ENCODE results near the gene FAM237A.
A peak's percentile ranks its signal among the peaks of the same experiment; 100 is the strongest.

Gene FAM237A

DNA sequence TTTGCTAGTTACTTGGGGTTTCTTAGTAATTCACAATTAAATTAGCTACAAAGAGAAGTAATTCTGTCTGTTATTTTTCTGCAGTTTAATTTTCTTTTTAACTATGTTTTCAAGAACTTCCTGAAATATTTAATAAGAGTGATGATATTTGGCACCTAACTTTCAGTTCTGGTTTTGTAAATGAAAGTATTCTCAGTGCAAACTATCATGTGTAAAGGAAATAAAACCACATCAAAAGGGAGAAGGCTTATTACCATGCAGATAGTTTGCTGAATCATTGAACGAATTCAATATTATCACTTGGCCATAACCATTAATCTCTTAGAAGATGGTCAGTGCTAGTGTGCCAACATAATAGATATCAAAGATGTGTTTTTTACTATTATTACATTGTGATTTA is 46.7 kb downstream of the FAM237A start:
- DNase-seq (ENCODE audit: low read depth, low spot score), result no peak

- DNase-seq (ENCODE audit: low read depth, low spot score), result no peak
Measured at GRCh38 chr2:206692971-206693370, 50.7 kb downstream of the FAM237A start.

- peak; percentile 34 for DNase-seq (ENCODE audit: low read depth, low spot score)
Measured at GRCh38 chr2:206693399-206694137, 51.3 kb downstream of the FAM237A start.

GRCh38 chr2:206696910-206697309 is 54.6 kb downstream of the FAM237A start:
- no peak for DNase-seq (ENCODE audit: low read depth, low spot score)

GRCh38 chr2:206698811-206699210 is 56.5 kb downstream of the FAM237A start:
- DNase-seq (ENCODE audit: low read depth, low spot score), result no peak
